HEK293 (cell line): ENCODE data around the gene TRAK1.

Experiments
- CTCF ChIA-PET: fragments of 350-600 bp; formaldehyde crosslinking; extraction: SDS; loops from one replicate; lab custom pipeline; 2021; ENCODE audit warnings: antibody characterized with exemption; lab: Yijun Ruan, JAX
- POLR2A ChIA-PET: fragments of 300-600 bp; formaldehyde crosslinking; extraction: SDS; loops from one replicate; lab custom pipeline; 2020; ENCODE audit warnings: antibody characterized with exemption, inconsistent platforms; lab: Yijun Ruan, JAX
- H3K27ac ChIP-seq: fragments of 200-500 bp; sonication (Bioruptor generic); 2 replicates; pipeline ENCODE4 v1.5.1; 2014; ENCODE audit warnings: low read depth, low read length, control low read depth, inconsistent platforms; ENCODE audit errors: extremely low read depth
- H3K36me3 ChIP-seq, 2 experiments: fragments of 200-500 bp in 1 of 2; sonication (Bioruptor generic) in 1 of 2; 1 replicate in 1 of 2; 2 replicates in 1 of 2; pipeline ENCODE4 v1.5.1; 2014 to 2017; ENCODE audit warnings: inconsistent platforms in 2 of 2, low read length in 2 of 2; ENCODE audit not compliant: control insufficient read depth in 2 of 2, insufficient read depth in 1 of 2
- H3K4me1 ChIP-seq: fragments of 200-500 bp; sonication (Bioruptor generic); 2 replicates; pipeline ENCODE4 v1.5.1; 2014; ENCODE audit warnings: mild to moderate bottlenecking, low read length, inconsistent platforms; ENCODE audit not compliant: control insufficient read depth, insufficient read depth
- H3K4me3 ChIP-seq: 2 replicates; pipeline ENCODE4 v1.5.1; 2011; ENCODE audit warnings: low read depth, mild to moderate bottlenecking, control low read depth, low read length, moderate library complexity
- H3K9me3 ChIP-seq: fragments of 200-500 bp; sonication (Bioruptor generic); 2 replicates; pipeline ENCODE4 v1.5.1; 2014; ENCODE audit warnings: low read depth, low read length, inconsistent platforms; ENCODE audit not compliant: control insufficient read depth, insufficient read depth
- GLIS1 ChIP-seq: fragments of 450-650 bp; formaldehyde crosslinking; IDR thresholded peaks from 2 replicates; pipeline ENCODE4 v1.5.1; 2016; ENCODE audit warnings: missing biosample characterization, missing genetic modification characterization
- KLF8 ChIP-seq: fragments of 450-650 bp; formaldehyde crosslinking; IDR thresholded peaks from 2 replicates; pipeline ENCODE4 v1.5.1; 2016; ENCODE audit warnings: missing biosample characterization, missing genetic modification characterization
- REST ChIP-seq: fragments of 450-650 bp; formaldehyde crosslinking; IDR thresholded peaks from 2 replicates; pipeline ENCODE4 v1.5.1; 2016; ENCODE audit warnings: missing biosample characterization, missing genetic modification characterization
- TSHZ1 ChIP-seq: fragments of 450-650 bp; formaldehyde crosslinking; IDR thresholded peaks from 2 replicates; pipeline ENCODE4 v1.5.1; 2016; ENCODE audit warnings: missing biosample characterization, missing genetic modification characterization, borderline replicate concordance
- ZBTB48 ChIP-seq: fragments of 450-650 bp; formaldehyde crosslinking; IDR thresholded peaks from 2 replicates; pipeline ENCODE4 v1.5.1; 2016; ENCODE audit warnings: missing biosample characterization, missing genetic modification characterization
- ZNF184 ChIP-seq: fragments of 450-650 bp; IDR thresholded peaks from 2 replicates; pipeline ENCODE4 v1.5.1; 2018; ENCODE audit warnings: missing biosample characterization, mild to moderate bottlenecking, missing genetic modification characterization
- ZNF311 ChIP-seq: fragments of 450-650 bp; formaldehyde crosslinking; IDR thresholded peaks from 2 replicates; pipeline ENCODE4 v1.5.1; 2017; ENCODE audit warnings: missing biosample characterization, missing genetic modification characterization, borderline replicate concordance
- ZNF324 ChIP-seq: fragments of 450-650 bp; formaldehyde crosslinking; IDR thresholded peaks from 2 replicates; pipeline ENCODE4 v1.5.1; 2016; ENCODE audit warnings: missing biosample characterization, missing genetic modification characterization
- ZNF366 ChIP-seq: fragments of 450-650 bp; formaldehyde crosslinking; conservative IDR thresholded peaks from 2 replicates; pipeline ENCODE4 v1.5.1; 2016; ENCODE audit warnings: missing biosample characterization, missing genetic modification characterization
- ZNF48 ChIP-seq: fragments of 450-650 bp; formaldehyde crosslinking; IDR thresholded peaks from 2 replicates; pipeline ENCODE4 v1.5.1; 2016; ENCODE audit warnings: missing biosample characterization, missing genetic modification characterization
- ZNF560 ChIP-seq: fragments of 450-650 bp; formaldehyde crosslinking; IDR thresholded peaks from 2 replicates; pipeline ENCODE4 v1.5.1; 2017; ENCODE audit warnings: missing biosample characterization, missing genetic modification characterization, borderline replicate concordance
- ZNF747 ChIP-seq: fragments of 450-650 bp; formaldehyde crosslinking; IDR thresholded peaks from 2 replicates; pipeline ENCODE4 v1.5.1; 2016; ENCODE audit warnings: missing biosample characterization, missing genetic modification characterization
- TF ChIP-seq, protein P1 (sequence below): fragments of 450-650 bp; formaldehyde crosslinking; IDR thresholded peaks from 2 replicates; pipeline ENCODE4 v1.5.1; 2016; ENCODE audit warnings: missing biosample characterization, missing genetic modification characterization
- TF ChIP-seq, protein P2 (sequence below): fragments of 450-650 bp; formaldehyde crosslinking; IDR thresholded peaks from 2 replicates; pipeline ENCODE4 v1.5.1; 2017; ENCODE audit warnings: missing biosample characterization, missing genetic modification characterization

Gene TRAK1

DNA sequence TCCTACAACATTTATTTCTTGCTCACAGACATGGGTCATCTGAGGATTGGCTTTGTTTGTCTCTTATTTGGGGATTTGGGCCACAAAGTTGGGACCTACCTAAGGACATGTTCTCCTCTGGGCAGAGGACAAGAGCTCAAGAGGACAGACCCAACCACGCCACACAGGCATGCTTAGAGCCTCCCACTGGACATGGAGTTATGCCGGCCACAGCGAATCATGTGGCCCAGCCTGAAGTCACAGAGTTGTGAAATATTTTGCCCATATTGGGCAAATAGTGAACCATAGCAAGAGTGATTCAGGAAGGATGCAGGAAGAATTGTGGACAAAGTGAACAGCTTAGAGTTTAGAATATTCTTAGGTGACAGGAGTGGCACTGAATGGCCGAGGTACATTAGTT, 9.9 kb downstream of the TRAK1 start:
- no peak for TF ChIP-seq ZNF747 (tag by site-specific recombination)
- TF ChIP-seq TSHZ1, result no peak
- no peak for TF ChIP-seq ZNF324 (tag by site-specific recombination)
- TF ChIP-seq ZNF311 (tag by site-specific recombination), result no peak
- TF ChIP-seq ZNF48 (tag by site-specific recombination), result no peak
- no peak for TF ChIP-seq KLF8
- H3K36me3 ChIP-seq, result peaks cover 0 to 7% of the 10 kb centered on the region in 2 experiments; a peak in 1 of 3 replicates
- no peak overlapping the region for H3K4me3 ChIP-seq
- POLR2A ChIA-PET, result no interaction called here
- H3K9me3 ChIP-seq, result no peaks in the 10 kb centered on the region
- no peaks in the 10 kb centered on the region for H3K4me1 ChIP-seq
- H3K27ac ChIP-seq, result no peak overlapping the region
- CTCF ChIA-PET, result interaction anchor here (0.5 to 4.1 kb wide), 6 partner anchors 72 to 212 kb away, joined by 3 to 18 read pairs (median 5); no protein-coding TSS in a partner anchor

DNA sequence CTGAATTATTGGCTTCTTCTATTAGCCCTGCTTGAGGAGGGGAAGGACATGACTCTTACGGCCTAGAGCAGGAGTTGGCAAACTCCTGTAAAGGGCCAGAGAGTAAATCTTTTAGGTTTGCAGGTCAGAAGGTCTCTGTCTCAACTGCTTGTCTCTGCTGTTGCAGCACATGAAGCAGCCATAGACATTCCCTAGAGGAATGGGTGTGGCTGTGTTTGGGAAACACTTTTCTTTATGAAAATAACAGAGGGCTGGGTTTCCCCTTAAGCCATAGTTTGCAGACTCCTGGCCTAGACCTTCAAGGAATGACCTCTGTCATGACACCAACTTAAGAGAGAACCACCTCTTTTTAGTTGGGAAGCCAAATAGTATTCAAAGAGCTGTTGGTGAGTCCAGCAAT, 10.3 kb downstream of the TRAK1 start:
- H3K27ac ChIP-seq, result no peak overlapping the region
- TF ChIP-seq ZNF324 (tag by site-specific recombination), result no peak
- TF ChIP-seq ZBTB48, result no peak
- TF ChIP-seq, protein P1, sequence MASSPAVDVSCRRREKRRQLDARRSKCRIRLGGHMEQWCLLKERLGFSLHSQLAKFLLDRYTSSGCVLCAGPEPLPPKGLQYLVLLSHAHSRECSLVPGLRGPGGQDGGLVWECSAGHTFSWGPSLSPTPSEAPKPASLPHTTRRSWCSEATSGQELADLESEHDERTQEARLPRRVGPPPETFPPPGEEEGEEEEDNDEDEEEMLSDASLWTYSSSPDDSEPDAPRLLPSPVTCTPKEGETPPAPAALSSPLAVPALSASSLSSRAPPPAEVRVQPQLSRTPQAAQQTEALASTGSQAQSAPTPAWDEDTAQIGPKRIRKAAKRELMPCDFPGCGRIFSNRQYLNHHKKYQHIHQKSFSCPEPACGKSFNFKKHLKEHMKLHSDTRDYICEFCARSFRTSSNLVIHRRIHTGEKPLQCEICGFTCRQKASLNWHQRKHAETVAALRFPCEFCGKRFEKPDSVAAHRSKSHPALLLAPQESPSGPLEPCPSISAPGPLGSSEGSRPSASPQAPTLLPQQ, result no peak
- no peak for TF ChIP-seq REST
- no peak for TF ChIP-seq ZNF560
- TF ChIP-seq GLIS1, result no peak
- TF ChIP-seq ZNF184, result no peak
- TF ChIP-seq, protein P2, sequence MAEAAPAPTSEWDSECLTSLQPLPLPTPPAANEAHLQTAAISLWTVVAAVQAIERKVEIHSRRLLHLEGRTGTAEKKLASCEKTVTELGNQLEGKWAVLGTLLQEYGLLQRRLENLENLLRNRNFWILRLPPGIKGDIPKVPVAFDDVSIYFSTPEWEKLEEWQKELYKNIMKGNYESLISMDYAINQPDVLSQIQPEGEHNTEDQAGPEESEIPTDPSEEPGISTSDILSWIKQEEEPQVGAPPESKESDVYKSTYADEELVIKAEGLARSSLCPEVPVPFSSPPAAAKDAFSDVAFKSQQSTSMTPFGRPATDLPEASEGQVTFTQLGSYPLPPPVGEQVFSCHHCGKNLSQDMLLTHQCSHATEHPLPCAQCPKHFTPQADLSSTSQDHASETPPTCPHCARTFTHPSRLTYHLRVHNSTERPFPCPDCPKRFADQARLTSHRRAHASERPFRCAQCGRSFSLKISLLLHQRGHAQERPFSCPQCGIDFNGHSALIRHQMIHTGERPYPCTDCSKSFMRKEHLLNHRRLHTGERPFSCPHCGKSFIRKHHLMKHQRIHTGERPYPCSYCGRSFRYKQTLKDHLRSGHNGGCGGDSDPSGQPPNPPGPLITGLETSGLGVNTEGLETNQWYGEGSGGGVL (tag by site-specific recombination), result no peak
- TF ChIP-seq ZNF366 (tag by site-specific recombination), result no peak
- TF ChIP-seq, all 188 proteins: peak for 0

More for the DNA sequence above, 10.3 kb downstream of the TRAK1 start:
- ChIA-PET POLR2A (no interaction called here), CTCF (interaction anchor here (0.8 to 4.1 kb wide), 4 partner anchors 18 to 203 kb away, joined by 3 to 18 read pairs (median 4); no protein-coding TSS in a partner anchor)
- Histone ChIP-seq H3K4me3 (no peak overlapping the region), H3K9me3 (no peaks in the 10 kb centered on the region), H3K36me3 (peaks cover 0 to 7% of the 10 kb centered on the region in 2 experiments; a peak in 1 of 3 replicates), H3K4me1 (no peaks in the 10 kb centered on the region)
